ENCODE data around the gene FNTB.

The FNTB gene

DNA sequence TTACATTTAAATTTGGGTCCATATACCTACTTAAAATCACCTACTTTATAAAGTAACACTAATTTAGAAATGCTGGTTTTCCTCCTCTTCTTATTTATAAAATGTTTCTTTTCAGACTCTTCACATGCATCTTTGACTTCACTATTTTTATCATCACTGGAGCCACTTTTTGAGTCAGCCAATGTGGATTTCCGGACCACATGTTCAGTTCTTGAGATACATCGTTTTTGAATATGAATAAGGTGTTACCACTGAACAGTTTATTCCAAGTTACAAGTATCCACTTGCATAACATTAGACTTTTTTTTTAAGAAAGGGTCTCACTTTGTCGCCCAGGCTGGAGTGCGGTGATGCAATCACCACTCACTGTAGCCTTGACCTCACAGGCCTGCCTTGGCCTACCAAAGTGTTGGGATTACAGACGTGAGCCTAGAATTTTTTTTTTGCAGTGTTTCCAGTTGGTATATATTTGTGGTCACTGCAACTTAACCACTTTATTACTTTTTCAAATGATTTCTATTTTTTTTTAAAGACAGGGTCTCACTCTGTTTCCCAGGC, 5.7 kb downstream of the FNTB start:
- DNase-seq (ENCODE audit: low read depth in 2 of 2) = no peak
- TF ChIP-seq CTCF (IDR thresholded peaks at IDR 0.05; ENCODE audit: low read depth, low read length) = no peak
- H3K4me3 ChIP-seq (replicated peaks in 1 of 2; ENCODE audit: low read depth in 2 of 2, low read length in 2 of 2) = no peak overlapping the region

- no peak overlapping the region for H3K4me3 ChIP-seq (replicated peaks in 1 of 2; ENCODE audit: low read depth in 2 of 2, low read length in 2 of 2)
- TF ChIP-seq CTCF (IDR thresholded peaks at IDR 0.05; ENCODE audit: low read depth, low read length) = no peak
- peak; percentile 56 to 57 for DNase-seq (ENCODE audit: low read depth in 2 of 2)
These were observed 6.7 kb downstream of the FNTB start for GRCh38 chr14:64993266-64993930.

GRCh38 chr14:64994540-64994939, 7.8 kb downstream of the FNTB start:
- H3K4me3 ChIP-seq (replicated peaks in 1 of 2; ENCODE audit: low read depth in 2 of 2, low read length in 2 of 2) = no peak overlapping the region
- no peak for DNase-seq (ENCODE audit: low read depth in 2 of 2)
- no peak for TF ChIP-seq CTCF (IDR thresholded peaks at IDR 0.05; ENCODE audit: low read depth, low read length)

DNA sequence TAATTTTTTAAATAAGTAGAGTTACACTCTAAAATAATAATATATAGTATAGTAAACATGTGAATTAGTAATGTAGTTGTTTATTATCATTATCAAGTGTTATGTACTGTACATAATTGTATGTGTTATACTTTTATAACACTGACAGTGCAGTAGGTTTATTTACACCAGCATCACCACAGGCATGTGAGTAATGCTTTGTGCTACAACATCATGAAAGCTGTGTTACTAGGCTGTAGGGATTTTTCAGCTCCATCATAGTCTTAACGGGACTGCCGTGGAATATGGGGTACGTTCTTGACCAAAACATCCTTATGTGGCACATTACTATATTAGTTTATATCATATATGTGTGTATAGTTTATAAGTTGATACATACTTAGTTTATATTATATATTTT, 8.6 kb downstream of the FNTB start:
- no peak for TF ChIP-seq CTCF (IDR thresholded peaks at IDR 0.05; ENCODE audit: low read depth, low read length)
- no peak for DNase-seq (ENCODE audit: low read depth in 2 of 2)
- H3K4me3 ChIP-seq (replicated peaks in 1 of 2; ENCODE audit: low read depth in 2 of 2, low read length in 2 of 2) = no peak overlapping the region

GRCh38 chr14:64997108-64997794, 10.6 kb downstream of the FNTB start:
- DNase-seq (ENCODE audit: low read depth in 2 of 2) = no peak
- no peak overlapping the region for H3K4me3 ChIP-seq (replicated peaks in 1 of 2; ENCODE audit: low read depth in 2 of 2, low read length in 2 of 2)
- no peak for TF ChIP-seq CTCF (IDR thresholded peaks at IDR 0.05; ENCODE audit: low read depth, low read length)

GRCh38 chr14:64998455-64998931, 11.8 kb downstream of the FNTB start:
- no peak for TF ChIP-seq CTCF (IDR thresholded peaks at IDR 0.05; ENCODE audit: low read depth, low read length)
- DNase-seq (ENCODE audit: low read depth in 2 of 2) = peak in 1 of 2 donors; percentile 39
- H3K4me3 ChIP-seq (replicated peaks in 1 of 2; ENCODE audit: low read depth in 2 of 2, low read length in 2 of 2) = no peak overlapping the region
